Gastroesophageal sphincter (tissue), 3 donors: ENCODE data around the gene MRPL44.

ENCODE experiments used
- CTCF ChIP-seq, 4 experiments: fragments of 200-600 bp in 2 of 4; fragments of 450-650 bp in 2 of 4; sonication (generic) in 1 of 4; IDR thresholded peaks; one replicate each; pipeline ENCODE4 v1.5.1; 2017 to 2019; ENCODE audit warnings: antibody characterized with exemption in 4 of 4, mild to moderate bottlenecking in 2 of 4, moderate library complexity in 2 of 4
- POLR2AphosphoS5 ChIP-seq: sonication (generic); formaldehyde crosslinking; IDR thresholded peaks from one replicate; pipeline ENCODE4 v1.6.1; 2017; ENCODE audit warnings: antibody characterized with exemption

DNA sequence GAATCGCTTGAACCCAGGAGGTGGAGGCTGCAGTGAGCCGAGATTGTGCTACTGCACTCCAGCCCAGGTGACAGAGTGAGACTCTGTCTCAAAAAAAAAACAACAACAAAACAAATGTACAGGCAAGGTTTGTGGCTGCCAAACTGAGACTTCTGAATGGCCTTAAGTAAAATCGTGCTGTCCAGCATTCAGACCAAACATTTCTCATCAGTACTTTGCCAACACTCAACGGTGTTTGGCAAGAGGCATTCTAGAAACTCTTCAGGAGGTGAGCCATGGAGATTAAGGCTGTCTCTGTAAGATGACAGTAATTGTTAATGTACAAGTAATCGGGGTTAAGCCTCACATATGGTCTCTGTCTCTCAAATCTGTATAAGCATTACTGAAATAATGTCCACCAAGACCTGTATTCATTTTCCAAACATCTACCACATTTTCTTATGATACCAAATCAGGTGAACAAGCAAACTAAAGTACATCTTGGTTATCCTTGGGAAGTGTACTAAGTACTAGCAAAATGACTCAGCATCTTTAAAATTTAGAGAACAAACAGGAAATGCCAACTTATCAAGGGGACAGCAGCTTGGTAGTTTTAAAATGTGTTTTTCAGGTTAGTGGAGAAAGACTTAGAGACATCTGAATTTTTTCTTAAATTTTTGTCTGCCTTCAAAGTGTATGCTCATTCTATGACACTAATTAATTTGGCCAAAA is 52.5 kb downstream of the MRPL44 start:
- no peak for TF ChIP-seq CTCF (IDR thresholded peaks at IDR 0.05)
- no peak for TF ChIP-seq POLR2AphosphoS5
